Cardiac fibroblast (primary cell): Measurements from ENCODE around the gene NAE1.
A peak's percentile ranks its signal among the peaks of the same experiment; 100 is the strongest.
"Not testable (repeated sequence)": the region's sequence is repeated elsewhere in the genome, so short reads cannot be mapped to it uniquely, and the experiment has no call there.

Source experiments
- DNase-seq, 2 donors: peaks; one replicate each; pipeline versions ENCODE4 v3.0.0 to v3.0.0-alpha.2; 2010; ENCODE audit warnings: low read depth in 2 of 2
- H3K4me3 ChIP-seq, 2 donors: replicated peaks in 1 of 2; 1 replicate in 1 of 2; 2 replicates in 1 of 2; pipeline ENCODE4 v1.5.1; 2011; ENCODE audit warnings: low read depth in 2 of 2, low read length in 2 of 2, mild to moderate bottlenecking in 2 of 2, moderate library complexity in 1 of 2
- TF ChIP-seq, protein P1 (sequence below): IDR thresholded peaks from one replicate; pipeline ENCODE4 v1.5.1; 2011; ENCODE audit warnings: low read depth, mild to moderate bottlenecking, low read length, inconsistent platforms

NAE1 gene

GRCh38 chr16:66871840-66872239 is 41.1 kb upstream of the NAE1 start:
- DNase-seq, result no peak
- H3K4me3 ChIP-seq, result no peak overlapping the region
- TF ChIP-seq, protein P1, sequence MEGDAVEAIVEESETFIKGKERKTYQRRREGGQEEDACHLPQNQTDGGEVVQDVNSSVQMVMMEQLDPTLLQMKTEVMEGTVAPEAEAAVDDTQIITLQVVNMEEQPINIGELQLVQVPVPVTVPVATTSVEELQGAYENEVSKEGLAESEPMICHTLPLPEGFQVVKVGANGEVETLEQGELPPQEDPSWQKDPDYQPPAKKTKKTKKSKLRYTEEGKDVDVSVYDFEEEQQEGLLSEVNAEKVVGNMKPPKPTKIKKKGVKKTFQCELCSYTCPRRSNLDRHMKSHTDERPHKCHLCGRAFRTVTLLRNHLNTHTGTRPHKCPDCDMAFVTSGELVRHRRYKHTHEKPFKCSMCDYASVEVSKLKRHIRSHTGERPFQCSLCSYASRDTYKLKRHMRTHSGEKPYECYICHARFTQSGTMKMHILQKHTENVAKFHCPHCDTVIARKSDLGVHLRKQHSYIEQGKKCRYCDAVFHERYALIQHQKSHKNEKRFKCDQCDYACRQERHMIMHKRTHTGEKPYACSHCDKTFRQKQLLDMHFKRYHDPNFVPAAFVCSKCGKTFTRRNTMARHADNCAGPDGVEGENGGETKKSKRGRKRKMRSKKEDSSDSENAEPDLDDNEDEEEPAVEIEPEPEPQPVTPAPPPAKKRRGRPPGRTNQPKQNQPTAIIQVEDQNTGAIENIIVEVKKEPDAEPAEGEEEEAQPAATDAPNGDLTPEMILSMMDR, result no peak

DNA sequence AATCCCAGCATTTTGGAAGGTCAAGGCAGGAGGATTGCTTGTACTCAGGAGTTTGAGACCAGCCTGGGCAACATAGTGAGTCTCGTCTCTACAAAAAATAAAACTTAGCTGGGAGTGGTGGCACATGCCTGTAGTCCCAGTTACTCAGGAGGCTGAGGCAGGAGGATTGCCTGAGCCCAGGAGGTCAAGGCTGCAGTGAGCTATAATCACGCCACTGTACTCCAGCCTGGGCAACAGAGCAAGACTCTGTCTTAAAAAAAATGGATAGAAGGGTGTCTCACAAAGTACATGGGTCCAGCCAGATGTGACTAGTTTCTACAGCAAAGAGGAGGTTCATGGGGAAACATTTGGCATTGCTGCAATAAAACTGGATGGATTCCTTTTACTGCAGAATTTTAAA is 40.6 kb upstream of the NAE1 start:
- H3K4me3 ChIP-seq, DNase-seq: not testable (repeated sequence)

DNA sequence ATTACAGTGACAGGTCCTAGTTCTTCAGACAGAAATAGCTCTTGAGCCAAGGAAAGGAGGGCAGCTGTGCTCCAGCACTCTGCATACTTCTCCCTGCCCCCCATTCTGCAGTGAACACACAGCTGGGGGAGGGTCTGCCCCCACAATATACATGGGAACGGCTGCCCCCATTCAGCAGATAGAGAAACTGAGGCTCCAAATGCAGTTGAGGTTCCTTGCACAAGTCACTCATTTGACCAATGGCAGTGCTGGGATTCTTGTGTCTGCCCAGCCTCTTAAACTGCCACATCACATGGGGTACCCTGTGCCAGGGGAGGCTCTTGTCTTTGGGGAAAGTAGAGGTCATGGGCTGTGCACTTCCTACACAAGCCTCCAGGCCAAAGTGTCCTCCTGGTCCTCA is 38.6 kb upstream of the NAE1 start:
- DNase-seq, result no peak
- TF ChIP-seq, protein P1, result no peak
- H3K4me3 ChIP-seq, result no peak overlapping the region

- TF ChIP-seq, protein P1, result no peak
- no peak overlapping the region for H3K4me3 ChIP-seq
These were observed 32.9 kb upstream of the NAE1 start for GRCh38 chr16:66863707-66864106.

GRCh38 chr16:66862023-66862520 is 31.3 kb upstream of the NAE1 start:
- H3K4me3 ChIP-seq, result no peak overlapping the region
- TF ChIP-seq, protein P1, result no peak
- DNase-seq, result no peak

More at GRCh38 chr16:66863707-66864106, 32.9 kb upstream of the NAE1 start:
- DNase-seq, result no peak

DNA sequence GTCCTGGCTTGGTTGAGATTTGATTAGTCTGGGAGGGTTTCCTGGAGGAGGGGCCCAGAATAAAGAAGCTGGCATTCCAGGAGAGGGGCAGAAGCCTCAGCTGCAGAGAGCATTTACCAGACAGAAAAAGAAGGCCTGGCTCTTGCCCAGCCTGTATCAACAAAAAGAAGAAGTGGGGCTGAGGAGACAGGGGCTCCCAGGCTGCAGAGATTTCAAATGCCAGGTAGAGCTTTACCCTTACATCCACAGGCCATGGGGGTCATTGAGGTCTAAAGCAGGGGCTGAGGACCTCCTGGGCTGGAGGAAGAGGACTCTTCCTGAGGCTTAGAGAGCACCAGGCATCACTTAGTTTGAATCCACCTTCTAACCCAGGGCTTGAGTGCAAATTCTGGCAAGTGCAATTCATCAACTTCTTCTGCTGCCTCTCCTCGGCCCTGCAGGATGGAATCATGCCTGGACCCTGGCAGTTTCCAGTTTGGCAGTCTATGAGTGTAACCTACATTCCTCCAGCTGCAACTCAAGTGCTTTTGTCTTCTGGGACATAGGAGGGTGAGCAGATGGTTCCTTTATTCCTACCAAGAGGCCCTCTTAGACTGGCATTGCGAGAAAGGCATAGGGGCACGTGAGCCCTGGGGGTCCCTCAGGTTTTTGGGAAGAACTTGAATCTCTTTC is 28.8 kb upstream of the NAE1 start:
- TF ChIP-seq, protein P1, result no peak
- no peak for DNase-seq
- no peak overlapping the region for H3K4me3 ChIP-seq

DNA sequence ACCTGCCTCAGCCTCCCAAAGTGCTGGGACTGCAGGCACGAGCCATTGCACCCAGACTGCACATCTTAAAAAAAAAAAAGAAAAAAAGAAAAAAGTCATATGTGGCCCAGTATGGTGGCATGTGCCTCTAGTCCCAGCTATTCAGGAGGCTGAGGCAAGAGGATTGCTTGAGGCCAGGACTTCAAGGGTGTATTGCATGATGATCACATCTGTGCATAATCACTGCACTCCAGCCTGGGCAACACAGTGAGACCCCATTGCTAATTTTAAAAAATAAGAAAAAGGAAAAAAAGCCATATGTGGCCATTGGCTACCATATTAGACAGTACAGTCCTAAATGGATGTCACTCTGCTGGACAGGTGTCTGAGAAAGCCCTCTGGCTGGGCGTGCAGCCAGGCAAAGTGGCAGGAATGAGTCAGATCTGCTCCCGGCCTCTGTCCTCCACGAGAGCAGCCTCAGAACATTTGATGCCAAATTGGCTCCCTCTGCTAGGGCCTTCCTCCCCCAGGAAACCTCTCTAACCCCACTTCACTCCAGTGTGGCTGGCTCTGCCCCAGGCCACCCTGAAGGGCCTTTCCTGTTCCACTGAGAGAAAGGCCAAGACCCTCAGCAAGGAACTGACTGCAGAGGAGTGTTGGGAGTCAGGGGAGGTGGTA is 28.1 kb upstream of the NAE1 start:
- TF ChIP-seq, protein P1, result no peak
- peak; percentile 53 to 58 for DNase-seq

More for the DNA sequence above, 28.1 kb upstream of the NAE1 start:
- no peak overlapping the region for H3K4me3 ChIP-seq
